PC-3 (cell line): Measurements from ENCODE around the gene GZF1. TPM values are rescaled to one million over a fixed set of nuclear protein-coding genes. Genes with fewer than 3 reads are reported as not detected.

Experiments used
- ATAC-seq: fragments of 200-7000 bp; cut with Tn5 transposase; 2 replicates; pipeline ENCODE4 v1.9.1; 2020; ENCODE audit warnings: mild to moderate bottlenecking, moderate library complexity
- Bru-seq: library from RNA; stranded (reverse); fragments of 400-500 nt; gene quantifications from one replicate; lab custom pipeline; 2021; lab: Mats Ljungman, UMichigan
- BruChase-seq, 2 experiments: library from RNA; stranded (reverse); fragments of 400-500 nt; gene quantifications; one replicate each; lab custom pipeline; 2021; lab: Mats Ljungman, UMichigan
- BruUV-seq: library from RNA; stranded (reverse); fragments of 400-500 nt; replicated peaks from 2 replicates; lab custom pipeline; 2021; lab: Mats Ljungman, UMichigan
- CTCF ChIA-PET: fragments of 300-600 bp; sonication (Branson Sonifier 250); formaldehyde crosslinking; loops from one replicate; lab custom pipeline; 2022; ENCODE audit warnings: antibody characterized with exemption; lab: Charles Lee
- POLR2A ChIA-PET: fragments of 300-600 bp; sonication (Branson Sonifier 250); formaldehyde crosslinking; loops from one replicate; lab custom pipeline; 2022; ENCODE audit warnings: antibody characterized with exemption; ENCODE audit not compliant: unreplicated experiment; lab: Charles Lee
- DNase-seq: peaks from one replicate; pipeline ENCODE4 v3.0.0-alpha.2; 2015
- H2AFZ ChIP-seq: fragments of 300-600 bp; sonication (generic); 2 replicates; pipeline ENCODE4 v1.6.0; 2016; ENCODE audit warnings: antibody characterized with exemption, low read length
- H3F3A ChIP-seq: fragments of 300-600 bp; sonication (generic); one replicate; pipeline ENCODE4 v1.6.0; 2017; ENCODE audit warnings: antibody characterized with exemption, low read length, control low read depth, mild to moderate bottlenecking; ENCODE audit not compliant: unreplicated experiment
- H3K27ac ChIP-seq: fragments of 300-600 bp; sonication (generic); 2 replicates; pipeline ENCODE4 v1.5.1; 2016; ENCODE audit warnings: mild to moderate bottlenecking, low read length
- H3K27me3 ChIP-seq: fragments of 300-600 bp; sonication (generic); 2 replicates; pipeline ENCODE4 v1.6.1; 2016; ENCODE audit warnings: low read length, mixed read lengths
- H3K36me3 ChIP-seq: fragments of 300-600 bp; sonication (generic); 2 replicates; pipeline ENCODE4 v1.6.1; 2016; ENCODE audit warnings: low read depth, mixed run types, low read length, mixed read lengths
- H3K4me1 ChIP-seq: fragments of 300-600 bp; sonication (generic); 2 replicates; pipeline ENCODE4 v1.5.1; 2016; ENCODE audit warnings: low read length; ENCODE audit not compliant: insufficient read depth
- H3K4me2 ChIP-seq: fragments of 300-600 bp; sonication (generic); 2 replicates; pipeline ENCODE4 v1.6.0; 2016; ENCODE audit warnings: low read length
- H3K4me3 ChIP-seq: fragments of 300-600 bp; sonication (generic); 2 replicates; pipeline ENCODE4 v1.5.1; 2016; ENCODE audit warnings: mild to moderate bottlenecking, low read length, mixed read lengths
- H3K79me2 ChIP-seq: fragments of 300-600 bp; sonication (generic); 2 replicates; pipeline ENCODE4 v1.6.1; 2017; ENCODE audit warnings: low read length, mixed read lengths
- H3K9ac ChIP-seq: fragments of 300-600 bp; sonication (generic); 2 replicates; pipeline ENCODE4 v1.6.0; 2016; ENCODE audit warnings: mild to moderate bottlenecking, low read length
- H3K9me2 ChIP-seq: fragments of 300-600 bp; sonication (generic); replicated peaks from 2 replicates; pipeline ENCODE4 v1.6.1; 2016; ENCODE audit warnings: mixed run types, low read length, mixed read lengths
- H3K9me3 ChIP-seq: fragments of 300-600 bp; sonication (generic); 2 replicates; pipeline ENCODE4 v1.6.1; 2016; ENCODE audit warnings: low read length, mixed read lengths
- H4K20me1 ChIP-seq: fragments of 300-600 bp; sonication (generic); 2 replicates; pipeline ENCODE4 v1.6.1; 2016; ENCODE audit warnings: low read length, mixed read lengths
- EZH2 ChIP-seq: fragments of 300-600 bp; sonication (generic); IDR thresholded peaks from one replicate; pipeline ENCODE4 v1.6.1; 2017; ENCODE audit warnings: antibody characterized with exemption, mild to moderate bottlenecking, low read length; ENCODE audit not compliant: unreplicated experiment
- EZH2phosphoT487 ChIP-seq: fragments of 300-600 bp; sonication (generic); IDR thresholded peaks from 2 replicates; pipeline ENCODE4 v1.6.1; 2018; ENCODE audit warnings: mild to moderate bottlenecking, antibody characterized with exemption, low read length, borderline replicate concordance
- intact Hi-C: fragments of 100-400 bp; cut with micrococcal nuclease; formaldehyde crosslinking; loops from 2 replicates; pipeline ENCODE4 v1.9.0; 2023
- long read RNA-seq: library from polyadenylated mRNA; unstranded; transcript quantifications from one replicate; pipeline ENCODE4 v2.0.0, GENCODE V29; 2021; ENCODE audit not compliant: unreplicated experiment
- total RNA-seq: library from RNA; depleted of rRNA; stranded (reverse); fragments of >200 nt; gene quantifications from 2 replicates; pipeline ENCODE4 v1.2.3, GENCODE V29; 2014; rRNA removed
- TF ChIP-seq, protein P1 (sequence below): fragments of 300-600 bp; sonication (generic); conservative IDR thresholded peaks from 2 replicates; pipeline ENCODE4 v1.5.1; 2017; ENCODE audit warnings: antibody characterized with exemption, low read depth, mild to moderate bottlenecking, low read length

The GZF1 gene
- total RNA-seq: 16.0 and 17.9 TPM in 2 replicates
- Bru-seq, nascent RNA: percentile 86 among the genes with signal in this experiment
- BruChase-seq, experiment 1, labeled RNA remaining after a 6-hour chase: percentile 81 among the genes with signal in this experiment
- percentile 89 among the genes with signal in this experiment for BruChase-seq, experiment 2, labeled RNA remaining after a 2-hour chase
- long read RNA-seq, full-length matches to known transcripts: 34 of 68 reads
- long read RNA-seq, partial matches to known transcripts: 5 of 68 reads
- long read RNA-seq, other reads (novel, unspliced or antisense): 29 of 68 reads

DNA sequence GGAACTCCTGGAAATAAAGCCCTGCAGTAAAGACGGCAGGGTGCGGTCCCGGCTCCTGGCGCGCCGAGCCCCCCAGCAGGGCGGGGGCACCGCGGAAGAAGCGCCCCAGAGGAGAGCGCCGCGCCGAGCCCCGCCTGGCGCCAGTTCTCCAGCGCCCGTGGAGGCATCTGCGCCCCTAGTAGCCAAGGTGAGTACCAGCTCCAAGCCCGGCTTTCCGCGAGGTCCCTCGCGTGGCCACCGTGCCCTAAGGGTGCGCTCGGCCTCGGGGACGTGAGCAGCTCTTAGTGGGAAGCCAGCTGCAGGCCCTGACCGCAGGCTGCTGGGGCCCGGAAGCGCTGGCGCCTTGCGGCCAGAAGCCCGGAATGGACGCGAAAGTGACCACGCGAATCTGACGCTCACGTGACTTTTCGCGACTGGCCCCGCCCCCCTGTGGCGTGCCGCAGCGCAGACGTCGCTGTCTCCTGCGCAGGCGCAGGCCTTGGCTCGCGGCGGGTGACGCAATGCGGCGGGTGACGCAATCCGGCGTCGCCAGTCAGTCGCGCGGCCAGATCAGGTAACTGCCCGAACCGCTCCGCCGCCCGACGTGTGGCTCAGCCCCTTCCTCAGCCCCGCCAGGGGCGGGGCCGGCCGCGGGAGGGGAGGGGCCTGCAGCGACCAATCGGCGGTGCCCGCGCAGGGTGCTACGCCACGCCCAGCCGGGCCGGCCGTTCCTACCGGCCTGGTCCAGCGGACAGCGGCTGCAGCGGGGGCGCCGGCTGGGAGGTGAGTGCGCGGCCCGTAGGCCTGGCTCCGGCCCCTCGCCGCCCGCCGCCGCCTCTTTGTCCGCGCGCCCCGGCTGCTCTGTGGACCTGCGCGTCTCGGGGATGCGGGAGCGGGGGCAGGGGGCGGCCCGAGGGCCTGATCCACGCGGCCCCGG lies at the start of gene GZF1:
Gene GZF1, plus strand, starts transcription at position 707 of the 916 bp plus-strand sequence. CDS start 2,202 bp downstream, outside the sequence.
- ATAC-seq (peak; percentile 76), DNase-seq (peak; percentile 99)
- peak; percentile 95 for TF ChIP-seq EZH2phosphoT487
- TF ChIP-seq, protein P1, sequence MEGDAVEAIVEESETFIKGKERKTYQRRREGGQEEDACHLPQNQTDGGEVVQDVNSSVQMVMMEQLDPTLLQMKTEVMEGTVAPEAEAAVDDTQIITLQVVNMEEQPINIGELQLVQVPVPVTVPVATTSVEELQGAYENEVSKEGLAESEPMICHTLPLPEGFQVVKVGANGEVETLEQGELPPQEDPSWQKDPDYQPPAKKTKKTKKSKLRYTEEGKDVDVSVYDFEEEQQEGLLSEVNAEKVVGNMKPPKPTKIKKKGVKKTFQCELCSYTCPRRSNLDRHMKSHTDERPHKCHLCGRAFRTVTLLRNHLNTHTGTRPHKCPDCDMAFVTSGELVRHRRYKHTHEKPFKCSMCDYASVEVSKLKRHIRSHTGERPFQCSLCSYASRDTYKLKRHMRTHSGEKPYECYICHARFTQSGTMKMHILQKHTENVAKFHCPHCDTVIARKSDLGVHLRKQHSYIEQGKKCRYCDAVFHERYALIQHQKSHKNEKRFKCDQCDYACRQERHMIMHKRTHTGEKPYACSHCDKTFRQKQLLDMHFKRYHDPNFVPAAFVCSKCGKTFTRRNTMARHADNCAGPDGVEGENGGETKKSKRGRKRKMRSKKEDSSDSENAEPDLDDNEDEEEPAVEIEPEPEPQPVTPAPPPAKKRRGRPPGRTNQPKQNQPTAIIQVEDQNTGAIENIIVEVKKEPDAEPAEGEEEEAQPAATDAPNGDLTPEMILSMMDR: no peak
- CTCF ChIA-PET: interaction anchor here (1.2 kb wide), 1 partner anchor 12 kb away, joined by 7 read pairs; no protein-coding TSS in a partner anchor
- H3K4me2 ChIP-seq: peak within 1 kb of the TSS; percentile 99
- peaks cover 8% of the 10 kb centered on the region for H3F3A ChIP-seq
- peak within 1 kb of the TSS; percentile 82 for H3K9ac ChIP-seq
- peaks cover 6% of the 10 kb centered on the region; the same call in 1 of the 2 replicates for H3K36me3 ChIP-seq
- no peaks in the 10 kb centered on the region for H3K27me3 ChIP-seq
- no TSS peak for BruUV-seq
- peaks cover 48% of the 10 kb centered on the region for H3K4me1 ChIP-seq
- H3K27ac ChIP-seq: peak within 1 kb of the TSS; percentile 62
- peak within 1 kb of the TSS; percentile 92 for H3K4me3 ChIP-seq
- peaks cover 47% of the 10 kb centered on the region for H3K79me2 ChIP-seq
- intact Hi-C loops: loop anchor here (1.0 to 5.0 kb wide), 3 partner anchors 11 to 779 kb away; partner anchors contain the start of genes FOXA2 and NXT1
- H3K9me3 ChIP-seq: no peaks in the 10 kb centered on the region
- POLR2A ChIA-PET: interaction anchor here (0.8 kb wide), 1 partner anchor 11 kb away, joined by 5 read pairs; the partner anchor contains the start of gene NXT1
- H2AFZ ChIP-seq: peak within 1 kb of the TSS; percentile 76
- H4K20me1 ChIP-seq: peaks cover 24% of the 10 kb centered on the region
- no peaks in the 10 kb centered on the region for H3K9me2 ChIP-seq

DNA sequence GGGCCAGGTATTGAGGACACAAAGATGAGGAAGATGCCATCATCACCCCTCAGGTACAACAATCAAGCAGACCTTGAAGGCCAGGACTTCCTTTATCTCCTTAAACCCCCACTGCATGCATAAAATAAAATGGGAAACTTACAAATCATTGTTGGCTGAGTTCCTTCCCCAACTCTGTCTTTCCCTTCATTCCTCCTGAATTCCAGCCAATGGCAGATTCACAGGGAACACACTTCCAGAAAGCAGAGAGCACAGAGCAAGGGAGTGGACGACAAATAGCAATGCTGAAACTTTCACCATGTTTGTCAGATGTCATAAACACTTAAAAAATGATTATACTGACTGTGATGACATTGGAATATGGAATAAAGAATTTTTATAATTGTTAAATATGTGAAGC lies 48.7 kb upstream of the GZF1 start:
- H3K4me1 ChIP-seq: no peaks in the 10 kb centered on the region
- H2AFZ ChIP-seq: no peak overlapping the region
- no peaks in the 10 kb centered on the region for H3K79me2 ChIP-seq
- H3K4me3 ChIP-seq: no peak overlapping the region
- DNase-seq (no peak), ATAC-seq (no peak)
- POLR2A ChIA-PET: no interaction called here
- no peak overlapping the region for H3K9ac ChIP-seq
- no peak overlapping the region for H3K27ac ChIP-seq
- H3F3A ChIP-seq: no peaks in the 10 kb centered on the region
- H3K9me2 ChIP-seq: no peaks in the 10 kb centered on the region
- H3K9me3 ChIP-seq: no peaks in the 10 kb centered on the region
- peaks cover 65% of the 10 kb centered on the region for H3K27me3 ChIP-seq
- H3K4me2 ChIP-seq: no peak overlapping the region
- CTCF ChIA-PET: no interaction called here
- no peaks in the 10 kb centered on the region for H3K36me3 ChIP-seq
- BruUV-seq: no TSS peak
- TF ChIP-seq, protein P1: no peak
- TF ChIP-seq EZH2phosphoT487 (no peak), EZH2 (no peak)
- H4K20me1 ChIP-seq: no peaks in the 10 kb centered on the region
- intact Hi-C loops: no loop called here
